Left renal cortex interstitium (tissue), 4 donors: ENCODE measurements around the gene GOLGB1. TPM values are rescaled to one million over a fixed set of nuclear protein-coding genes. Genes with fewer than 3 reads are reported as not detected.

Source experiments
- DNase-seq, 4 donors: peaks; one replicate each; pipeline ENCODE4 v3.0.0-alpha.2; 2013; ENCODE audit warnings: low read depth in 4 of 4, low spot score in 2 of 4, missing footprints in 1 of 4
- polyA plus RNA-seq, 4 donors: library from polyadenylated mRNA; unstranded; fragments of 120-200 nt; gene quantifications; one replicate each; pipeline ENCODE4 v1.2.1, GENCODE V29; 2013; ENCODE audit not compliant: insufficient read length in 4 of 4

GOLGB1 gene
- polyA plus RNA-seq, 4 donors = 68.1 to 92.1 (median 81.4) TPM

GRCh38 chr3:121645054-121645453, 104.5 kb downstream of the GOLGB1 start:
- no peak for DNase-seq

GRCh38 chr3:121642601-121643314, 106.8 kb downstream of the GOLGB1 start:
- DNase-seq = no peak

- DNase-seq = no peak
These were observed 108.4 kb downstream of the GOLGB1 start for GRCh38 chr3:121641127-121641526.

GRCh38 chr3:121637922-121638321, 111.6 kb downstream of the GOLGB1 start:
- DNase-seq = no peak

- no peak for DNase-seq
These were observed 119.2 kb downstream of the GOLGB1 start for GRCh38 chr3:121630355-121630754.

- no peak for DNase-seq
These were observed 119.9 kb downstream of the GOLGB1 start for GRCh38 chr3:121629601-121630000.

- no peak for DNase-seq
These were observed 121.9 kb downstream of the GOLGB1 start for GRCh38 chr3:121627622-121628021.

- DNase-seq = no peak
These were observed 122.3 kb downstream of the GOLGB1 start for GRCh38 chr3:121627211-121627610.

GRCh38 chr3:121626495-121626894, 123.0 kb downstream of the GOLGB1 start:
- no peak for DNase-seq

- no peak for DNase-seq
These were observed 125.2 kb downstream of the GOLGB1 start for GRCh38 chr3:121624147-121624899.

GRCh38 chr3:121621491-121621890, 128.1 kb downstream of the GOLGB1 start:
- DNase-seq = no peak

- DNase-seq = no peak
These were observed 129.8 kb downstream of the GOLGB1 start for GRCh38 chr3:121619691-121620090.

Other genes with a start within 250 kb of the GOLGB1 start
- 1 to 10 TPM; 4.7 to 7.9 (median 6.6) TPM for gene POLQ, start 203.8 kb downstream of the GOLGB1 start, polyA plus RNA-seq
- gene ARGFX, start 181.8 kb downstream of the GOLGB1 start, polyA plus RNA-seq = not detected
- under 1 TPM; 0.02 to 0.05 (median 0.04) TPM for gene FBXO40, start 156.4 kb downstream of the GOLGB1 start, polyA plus RNA-seq
- 1 to 10 TPM; 5.5 to 8.3 (median 6.3) TPM for gene HCLS1, start 88.8 kb downstream of the GOLGB1 start, polyA plus RNA-seq
- gene IQCB1, start 85.3 kb upstream of the GOLGB1 start, polyA plus RNA-seq = 10 to 100 TPM; 29.1 to 40.7 (median 39.2) TPM
- 10 to 100 TPM in 1 of 4 donors, 1 to 10 TPM in 3; 7.8 to 10.6 (median 7.8) TPM for gene EAF2, start 85.5 kb upstream of the GOLGB1 start, polyA plus RNA-seq
- gene SLC15A2, start 144.7 kb upstream of the GOLGB1 start, polyA plus RNA-seq = 10 to 100 TPM in 3 of 4 donors, 1 to 10 TPM in 1; 7.3 to 16.6 (median 14.4) TPM